Activated CD8-positive, alpha-beta T cell treated with anti-CD3 and anti-CD28 coated beads for 36 hours (primary cell): Measurements from ENCODE around the gene USP24. TPM values are rescaled to one million over a fixed set of nuclear protein-coding genes. Genes with fewer than 3 reads are reported as not detected.

Experiments
- ATAC-seq: fragments of 200-7000 bp; cut with Tn5 transposase; one replicate; pipeline ENCODE4 v1.10.0; 2021; ENCODE audit warnings: mild to moderate bottlenecking, moderate library complexity
- CTCF ChIA-PET: fragments of 350-600 bp; sonication (Branson Sonifier 250); formaldehyde crosslinking; loops from one replicate; lab custom pipeline; 2021; ENCODE audit warnings: antibody characterized with exemption; lab: Charles Lee
- POLR2A ChIA-PET: fragments of 350-600 bp; sonication (Branson Sonifier 250); formaldehyde crosslinking; loops from one replicate; lab custom pipeline; 2021; ENCODE audit warnings: antibody characterized with exemption; lab: Charles Lee
- DNase-seq: peaks from one replicate; pipeline ENCODE4 v3.0.0-alpha.2; 2020
- H3K27ac Mint-ChIP-seq: one replicate; pipeline ENCODE4 v1.8.0; 2021; ENCODE audit warnings: mild to moderate bottlenecking, mixed read lengths
- H3K27me3 Mint-ChIP-seq: one replicate; pipeline ENCODE4 v1.8.0; 2021; ENCODE audit warnings: mixed read lengths
- H3K36me3 Mint-ChIP-seq: one replicate; pipeline ENCODE4 v1.8.0; 2021; ENCODE audit warnings: low read depth, mixed read lengths
- H3K4me1 Mint-ChIP-seq: one replicate; pipeline ENCODE4 v1.8.0; 2021; ENCODE audit warnings: low read depth, mixed read lengths
- H3K4me3 Mint-ChIP-seq: one replicate; pipeline ENCODE4 v1.8.0; 2021; ENCODE audit warnings: mild to moderate bottlenecking, moderate library complexity, mixed read lengths
- H3K9me3 Mint-ChIP-seq: one replicate; pipeline ENCODE4 v1.8.0; 2021; ENCODE audit warnings: mixed read lengths
- CTCF ChIP-seq: fragments of 200-600 bp; IDR thresholded peaks from one replicate; pipeline ENCODE4 v1.8.0; 2022; ENCODE audit warnings: antibody characterized with exemption, mild to moderate bottlenecking
- intact Hi-C: fragments of 100-400 bp; cut with micrococcal nuclease; formaldehyde crosslinking; loops from one replicate; pipeline ENCODE4 v1.10.0; 2022
- total RNA-seq, 2 experiments: library from RNA; stranded (reverse); gene quantifications; one replicate each; pipeline ENCODE4 v1.2.3, GENCODE V29; 2021

The USP24 gene
- total RNA-seq, 2 experiments from 2014 or later = 39.4 to 47.0 TPM

GRCh38 chr1:55070293-55071164 is 144.6 kb downstream of the USP24 start:
- DNase-seq (no peak), ATAC-seq (no peak)
- Mint-ChIP-seq H3K4me3 (no peak overlapping the region), H3K27ac (peak overlapping the region; percentile 12), H3K9me3 (no peaks in the 10 kb centered on the region), H3K36me3 (peaks cover 75% of the 10 kb centered on the region), H3K4me1 (peaks cover 27% of the 10 kb centered on the region), H3K27me3 (no peaks in the 10 kb centered on the region)
- CTCF ChIA-PET = interaction anchor here (1.0 to 1.3 kb wide), 4 partner anchors 10 to 125 kb away, joined by 3 to 5 read pairs (median 3); no protein-coding TSS in a partner anchor
- intact Hi-C loops = no loop called here
- POLR2A ChIA-PET = interaction anchor here (1.1 kb wide), 1 partner anchor 208 kb away, joined by 4 read pairs; no protein-coding TSS in a partner anchor
- no peak for TF ChIP-seq CTCF

- Mint-ChIP-seq H3K4me3 (no peak overlapping the region), H3K27ac (no peak overlapping the region), H3K9me3 (no peaks in the 10 kb centered on the region), H3K4me1 (peaks cover 24% of the 10 kb centered on the region), H3K27me3 (no peaks in the 10 kb centered on the region), H3K36me3 (peaks cover 65% of the 10 kb centered on the region)
- DNase-seq = no peak
- no peak for TF ChIP-seq CTCF
- intact Hi-C loops = no loop called here
- POLR2A ChIA-PET = interaction anchor here (1.0 kb wide), 1 partner anchor 10 kb away, joined by 3 read pairs; no protein-coding TSS in a partner anchor
- ATAC-seq = no peak
- CTCF ChIA-PET = no interaction called here
These were observed 145.9 kb downstream of the USP24 start for GRCh38 chr1:55069280-55069679.

GRCh38 chr1:55068638-55069037 is 146.5 kb downstream of the USP24 start:
- no peaks in the 10 kb centered on the region for H3K9me3 Mint-ChIP-seq
- peaks cover 61% of the 10 kb centered on the region for H3K36me3 Mint-ChIP-seq
- H3K4me3 Mint-ChIP-seq = no peak overlapping the region
- no peak overlapping the region for H3K27ac Mint-ChIP-seq
- intact Hi-C loops = no loop called here
- H3K27me3 Mint-ChIP-seq = no peaks in the 10 kb centered on the region
- CTCF ChIA-PET = interaction anchor here (1.8 kb wide), 1 partner anchor 73 kb away, joined by 5 read pairs; no protein-coding TSS in a partner anchor
- TF ChIP-seq CTCF = no peak
- no peak for DNase-seq
- peaks cover 20% of the 10 kb centered on the region for H3K4me1 Mint-ChIP-seq
- ATAC-seq = no peak
- POLR2A ChIA-PET = interaction anchor here (1.0 kb wide), 1 partner anchor 9 kb away, joined by 3 read pairs; no protein-coding TSS in a partner anchor

- ChIA-PET CTCF (interaction anchor here (1.8 kb wide), 1 partner anchor 72 kb away, joined by 5 read pairs; no protein-coding TSS in a partner anchor), POLR2A (no interaction called here)
- TF ChIP-seq CTCF = no peak
- Mint-ChIP-seq H3K4me1 (peaks cover 13% of the 10 kb centered on the region), H3K36me3 (peaks cover 54% of the 10 kb centered on the region), H3K27ac (no peak overlapping the region), H3K9me3 (no peaks in the 10 kb centered on the region), H3K27me3 (no peaks in the 10 kb centered on the region), H3K4me3 (no peak overlapping the region)
- DNase-seq = no peak
- ATAC-seq = no peak
- intact Hi-C loops = no loop called here
These were observed 147.2 kb downstream of the USP24 start for GRCh38 chr1:55067914-55068313.
